ENCODE results near the gene TTBK1. TPM values are rescaled to one million over a fixed set of nuclear protein-coding genes. Genes with fewer than 3 reads are reported as not detected.
A peak's percentile ranks its signal among the peaks of the same experiment; 100 is the strongest.

The TTBK1 gene
- total and polyA plus RNA-seq, 10 donors, result 0.05 to 0.32 (median 0.09) TPM; not detected in 1

GRCh38 chr6:43292341-43292740 is 49.1 kb downstream of the TTBK1 start:
- Histone ChIP-seq H3K36me3 (no peaks in the 10 kb centered on the region), H3K9me3 (no peaks in the 10 kb centered on the region), H3K27me3 (replicated peaks in 1 of 7) (peaks cover 0 to 2% (median 0%) of the 10 kb centered on the region in 7 donors), H3K27ac (no peak overlapping the region), H3K4me1 (no peaks in the 10 kb centered on the region), H3K4me3 (no peak overlapping the region)
- intact Hi-C loops (cut with DNase I; ENCODE audit: low total_unique reads), result no loop called here
- 86 to 94% (median 92%) methylated on average over 6 of the region's 6 CpGs for WGBS, 5 donors
- no peak for TF ChIP-seq POLR2A (IDR thresholded peaks at IDR 0.05)
- TF ChIP-seq, protein P1, sequence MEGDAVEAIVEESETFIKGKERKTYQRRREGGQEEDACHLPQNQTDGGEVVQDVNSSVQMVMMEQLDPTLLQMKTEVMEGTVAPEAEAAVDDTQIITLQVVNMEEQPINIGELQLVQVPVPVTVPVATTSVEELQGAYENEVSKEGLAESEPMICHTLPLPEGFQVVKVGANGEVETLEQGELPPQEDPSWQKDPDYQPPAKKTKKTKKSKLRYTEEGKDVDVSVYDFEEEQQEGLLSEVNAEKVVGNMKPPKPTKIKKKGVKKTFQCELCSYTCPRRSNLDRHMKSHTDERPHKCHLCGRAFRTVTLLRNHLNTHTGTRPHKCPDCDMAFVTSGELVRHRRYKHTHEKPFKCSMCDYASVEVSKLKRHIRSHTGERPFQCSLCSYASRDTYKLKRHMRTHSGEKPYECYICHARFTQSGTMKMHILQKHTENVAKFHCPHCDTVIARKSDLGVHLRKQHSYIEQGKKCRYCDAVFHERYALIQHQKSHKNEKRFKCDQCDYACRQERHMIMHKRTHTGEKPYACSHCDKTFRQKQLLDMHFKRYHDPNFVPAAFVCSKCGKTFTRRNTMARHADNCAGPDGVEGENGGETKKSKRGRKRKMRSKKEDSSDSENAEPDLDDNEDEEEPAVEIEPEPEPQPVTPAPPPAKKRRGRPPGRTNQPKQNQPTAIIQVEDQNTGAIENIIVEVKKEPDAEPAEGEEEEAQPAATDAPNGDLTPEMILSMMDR (IDR thresholded peaks at IDR 0.05 in 8 of 11, conservative IDR thresholded peaks at IDR 0.05 in 3 of 11), result no peak
- TF ChIP-seq POLR2AphosphoS5 (IDR thresholded peaks at IDR 0.05), result no peak
- DNase-seq, result peak; percentile 19

GRCh38 chr6:43292763-43293318 is 49.6 kb downstream of the TTBK1 start:
- peak; percentile 28 for DNase-seq

DNA sequence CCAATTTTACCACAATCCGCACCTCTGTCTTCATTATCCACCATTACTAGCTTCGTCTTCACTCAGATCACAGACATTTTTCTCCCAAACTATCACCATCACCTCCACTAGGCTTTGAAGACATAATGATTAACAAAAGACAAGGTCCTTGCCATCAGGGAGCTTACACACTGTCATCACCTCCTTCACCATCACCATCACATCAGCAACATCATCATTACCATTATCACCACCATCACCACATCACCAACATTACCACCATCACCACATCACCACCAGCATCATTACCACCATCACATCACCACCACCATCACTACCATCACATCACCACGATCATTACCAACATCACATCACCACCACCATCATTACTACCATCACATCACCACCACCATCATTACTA is 50.4 kb downstream of the TTBK1 start:
- TF ChIP-seq POLR2AphosphoS5 (IDR thresholded peaks at IDR 0.05), result no peak
- TF ChIP-seq, protein P1 (IDR thresholded peaks at IDR 0.05 in 8 of 11, conservative IDR thresholded peaks at IDR 0.05 in 3 of 11), result no peak
- no peak for TF ChIP-seq POLR2A (IDR thresholded peaks at IDR 0.05)
- H3K27ac ChIP-seq, result no peak overlapping the region
- H3K9me3 ChIP-seq, result no peaks in the 10 kb centered on the region
- H3K27me3 ChIP-seq (replicated peaks in 1 of 7), result peaks cover 0 to 14% (median 0%) of the 10 kb centered on the region in 7 donors
- no peak overlapping the region for H3K4me3 ChIP-seq
- no peaks in the 10 kb centered on the region for H3K4me1 ChIP-seq
- WGBS, 5 donors, result 85 to 91% (median 89%) methylated on average over 3 of the region's 3 CpGs
- DNase-seq, result no peak
- no peaks in the 10 kb centered on the region for H3K36me3 ChIP-seq
- intact Hi-C loops (cut with DNase I; ENCODE audit: low total_unique reads), result no loop called here

More at GRCh38 chr6:43292763-43293318, 49.6 kb downstream of the TTBK1 start:
- Histone ChIP-seq H3K4me3 (no peak overlapping the region), H3K27me3 (replicated peaks in 1 of 7) (peaks cover 0 to 6% (median 0%) of the 10 kb centered on the region in 7 donors), H3K4me1 (no peaks in the 10 kb centered on the region), H3K27ac (no peak overlapping the region), H3K9me3 (no peaks in the 10 kb centered on the region), H3K36me3 (no peaks in the 10 kb centered on the region)
- 72 to 92% (median 81%) methylated on average over 5 of the region's 5 CpGs for WGBS, 5 donors
- intact Hi-C loops (cut with DNase I; ENCODE audit: low total_unique reads), result no loop called here
- TF ChIP-seq, protein P1 (IDR thresholded peaks at IDR 0.05 in 8 of 11, conservative IDR thresholded peaks at IDR 0.05 in 3 of 11), result no peak
- TF ChIP-seq POLR2A (IDR thresholded peaks at IDR 0.05) (no peak), POLR2AphosphoS5 (IDR thresholded peaks at IDR 0.05) (no peak)

- H3K9me3 ChIP-seq, result no peaks in the 10 kb centered on the region
- intact Hi-C loops (cut with DNase I; ENCODE audit: low total_unique reads), result no loop called here
- TF ChIP-seq, protein P1 (IDR thresholded peaks at IDR 0.05 in 8 of 11, conservative IDR thresholded peaks at IDR 0.05 in 3 of 11), result no peak
- TF ChIP-seq POLR2AphosphoS5 (IDR thresholded peaks at IDR 0.05) (no peak), POLR2A (IDR thresholded peaks at IDR 0.05) (no peak)
- DNase-seq, result no peak
- peaks cover 0 to 21% (median 0%) of the 10 kb centered on the region in 7 donors for H3K27me3 ChIP-seq (replicated peaks in 1 of 7)
- no peak overlapping the region for H3K4me3 ChIP-seq
- no peaks in the 10 kb centered on the region for H3K4me1 ChIP-seq
- no peak overlapping the region for H3K27ac ChIP-seq
- WGBS, 5 donors, result 79 to 90% (median 82%) methylated on average over 3 of the region's 3 CpGs
- H3K36me3 ChIP-seq, result no peaks in the 10 kb centered on the region
These were observed 51.3 kb downstream of the TTBK1 start for GRCh38 chr6:43294536-43294935.
